ENCODE measurements around the gene AIM2. TPM values are rescaled to one million over a fixed set of nuclear protein-coding genes. Genes with fewer than 3 reads are reported as not detected.
A peak's percentile ranks its signal among the peaks of the same experiment; 100 is the strongest.
"Not testable (repeated sequence)": the region's sequence is repeated elsewhere in the genome, so short reads cannot be mapped to it uniquely, and the experiment has no call there.

The AIM2 gene
- total RNA-seq, 1 donor from 2014 or later: 2.9 TPM

DNA sequence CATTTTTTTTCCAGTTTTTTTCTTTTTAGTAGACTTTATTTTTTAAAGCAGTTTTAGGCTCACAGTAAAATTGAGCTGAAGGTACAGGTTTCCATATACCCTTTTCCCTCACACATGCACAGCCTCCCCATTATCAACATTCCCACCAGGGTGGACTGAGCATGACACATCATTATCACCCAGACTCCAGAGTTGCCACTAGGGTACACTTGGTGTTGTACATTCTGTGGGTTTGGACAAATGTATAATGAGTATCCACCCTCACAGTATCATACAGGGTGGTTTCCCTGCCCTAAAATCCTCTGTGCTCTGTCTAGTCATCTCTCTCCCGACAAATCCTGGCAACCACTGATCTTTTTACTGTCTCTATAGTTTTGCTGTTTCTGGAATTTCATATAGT, 3.0 kb upstream of the AIM2 start:
- DNase-seq (ENCODE audit: low spot score): no peak

- peak; percentile 53 for DNase-seq (ENCODE audit: low spot score)
These were observed 775 bp upstream of the AIM2 start for GRCh38 chr1:159077120-159077961.

- DNase-seq (ENCODE audit: low spot score): no peak
These were observed 4.5 kb downstream of the AIM2 start for GRCh38 chr1:159071970-159072582.

- no peak for DNase-seq (ENCODE audit: low spot score)
These were observed 7.7 kb downstream of the AIM2 start for GRCh38 chr1:159068886-159069285.

DNA sequence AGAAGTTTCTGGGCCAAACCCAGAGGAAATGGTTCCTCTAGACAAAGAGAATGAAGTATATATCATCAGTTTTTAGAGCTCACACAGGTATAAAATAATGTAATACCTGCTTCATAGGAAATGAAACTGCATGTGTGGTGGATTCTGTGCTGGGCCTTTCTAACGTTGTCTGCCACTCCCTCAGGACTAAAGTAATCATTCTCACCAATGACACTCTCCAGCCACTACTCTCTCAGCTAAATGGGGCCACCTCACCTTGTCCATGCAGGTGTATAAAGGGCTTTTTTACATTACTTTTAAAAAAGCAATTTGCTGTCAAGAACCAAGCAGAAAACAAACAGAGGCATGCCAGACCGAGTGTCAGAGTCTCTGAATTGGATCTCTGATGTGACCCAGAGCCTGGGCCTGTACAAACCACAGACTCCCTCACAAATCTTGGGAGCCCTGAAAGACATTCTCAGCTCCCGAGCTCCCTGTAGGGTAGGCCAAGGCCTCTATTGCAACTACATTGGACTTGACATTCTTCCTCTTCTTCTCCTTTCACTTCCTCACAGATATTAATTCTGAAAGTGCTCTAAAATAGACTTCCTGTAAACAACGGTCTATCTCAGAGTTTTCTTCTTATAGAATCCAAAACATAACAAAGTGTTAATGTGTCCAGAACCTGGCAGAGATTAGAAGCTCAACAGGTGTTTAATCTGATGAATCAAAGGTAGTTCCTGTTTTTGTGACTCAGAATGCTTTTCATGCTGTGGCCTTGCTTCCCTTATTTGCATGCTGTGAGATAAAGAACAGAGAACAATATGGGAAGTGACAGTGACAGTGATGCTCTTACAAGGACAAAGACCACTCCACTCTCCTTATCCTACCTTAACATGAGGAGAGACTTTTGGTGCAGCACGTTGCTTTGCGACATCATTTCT, 8.6 kb downstream of the AIM2 start:
- DNase-seq (ENCODE audit: low spot score): no peak

DNA sequence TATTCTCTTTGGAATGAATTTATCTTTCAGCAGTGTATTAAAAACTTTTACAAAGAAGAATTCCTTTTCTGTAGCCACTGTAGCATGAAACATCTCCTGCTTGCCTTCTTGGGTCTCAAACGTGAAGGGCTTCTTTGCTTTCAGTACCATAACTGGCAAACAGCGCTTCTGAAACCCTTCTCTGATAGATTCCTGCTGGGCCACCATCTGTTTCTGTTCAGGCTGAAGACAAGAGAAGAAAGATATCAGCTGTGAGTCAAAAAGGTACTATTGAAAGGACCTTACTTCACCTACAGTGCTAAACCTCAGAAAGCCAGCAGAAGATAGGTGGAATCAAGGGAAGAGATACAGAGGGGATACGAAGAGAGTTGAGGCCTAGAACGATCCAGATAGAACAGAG, 10.5 kb downstream of the AIM2 start:
- no peak for DNase-seq (ENCODE audit: low spot score)

- DNase-seq (ENCODE audit: low spot score): no peak
These were observed 11.5 kb downstream of the AIM2 start for GRCh38 chr1:159065106-159065505.

- no peak for DNase-seq (ENCODE audit: low spot score)
These were observed 17.8 kb downstream of the AIM2 start for GRCh38 chr1:159058751-159059150.

DNA sequence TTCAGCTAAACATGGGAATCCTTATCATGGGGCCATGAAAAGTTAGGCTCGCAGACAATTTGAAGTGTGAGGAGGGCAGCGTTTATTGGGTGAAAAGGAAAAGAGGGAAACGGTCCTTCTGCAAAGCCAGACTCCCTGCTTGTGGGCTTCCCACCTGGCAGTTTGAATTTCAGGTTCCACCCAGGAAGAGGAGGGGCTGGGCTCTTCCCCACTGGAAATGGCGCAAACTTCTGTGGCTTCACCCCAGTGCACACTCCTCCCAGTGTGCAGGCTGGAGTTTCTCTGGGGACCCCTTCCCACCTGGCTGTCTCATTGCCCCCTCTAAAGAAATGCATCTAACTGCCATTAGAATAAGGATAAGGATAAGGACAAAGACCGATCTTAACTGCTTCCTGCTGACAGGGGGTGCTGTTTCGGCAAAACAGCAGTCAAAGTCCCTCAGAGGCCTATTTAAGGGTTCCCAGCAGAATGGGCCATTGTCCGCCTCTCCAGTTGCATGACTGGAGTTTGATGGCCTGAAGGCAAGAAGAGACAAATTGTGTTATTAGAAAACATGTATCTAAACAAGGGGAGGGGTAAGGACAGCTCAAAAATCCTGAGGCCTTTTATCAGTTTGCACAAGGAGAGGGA, 20.4 kb downstream of the AIM2 start:
- no peak for DNase-seq (ENCODE audit: low spot score)

DNA sequence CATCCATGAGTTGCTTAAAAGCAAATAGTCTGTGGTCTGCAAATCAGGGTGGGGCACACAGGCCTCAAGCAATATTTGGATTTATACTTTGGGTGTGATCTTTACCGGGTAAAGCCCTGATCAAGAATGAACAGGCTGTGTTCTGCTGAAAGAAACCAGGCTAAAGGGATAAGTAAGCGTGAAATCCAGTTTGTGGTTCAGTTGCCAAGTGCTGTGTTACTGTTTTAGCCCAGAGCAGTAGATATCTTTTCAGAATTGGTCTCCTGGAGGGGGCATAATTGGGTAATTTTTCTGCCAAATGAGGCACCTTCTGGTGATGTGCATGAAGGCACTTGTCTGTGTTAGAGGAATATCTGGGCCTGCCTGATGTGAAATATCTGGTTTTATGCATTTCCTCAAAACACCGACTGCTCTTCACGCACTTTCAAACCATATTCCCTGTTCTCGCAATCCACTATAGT, 21.4 kb downstream of the AIM2 start:
- no peak for DNase-seq (ENCODE audit: low spot score)

- DNase-seq (ENCODE audit: low spot score): no peak
These were observed 22.1 kb downstream of the AIM2 start for GRCh38 chr1:159054427-159054826.

GRCh38 chr1:159051436-159051835, 25.1 kb downstream of the AIM2 start:
- DNase-seq (ENCODE audit: low spot score): no peak

DNA sequence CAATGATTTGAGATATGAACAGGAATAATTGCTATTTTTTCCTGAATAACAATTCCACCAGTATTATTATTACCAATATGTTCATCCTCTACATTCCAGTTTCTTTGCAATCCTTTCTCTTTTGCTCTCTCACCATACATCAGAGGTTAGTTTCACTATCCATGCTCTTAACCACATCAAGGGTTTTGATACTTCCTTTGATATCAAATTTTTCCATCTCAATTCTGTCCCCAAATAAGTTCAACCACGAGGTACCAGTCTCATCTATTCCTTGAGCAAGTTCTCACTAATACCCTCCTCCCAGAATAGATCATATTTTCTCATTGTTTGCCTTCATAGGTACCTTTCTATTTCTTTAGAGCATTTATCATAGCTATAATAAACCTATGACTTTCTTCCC, 30.1 kb downstream of the AIM2 start:
- not testable (repeated sequence) for DNase-seq (ENCODE audit: low spot score)

DNA sequence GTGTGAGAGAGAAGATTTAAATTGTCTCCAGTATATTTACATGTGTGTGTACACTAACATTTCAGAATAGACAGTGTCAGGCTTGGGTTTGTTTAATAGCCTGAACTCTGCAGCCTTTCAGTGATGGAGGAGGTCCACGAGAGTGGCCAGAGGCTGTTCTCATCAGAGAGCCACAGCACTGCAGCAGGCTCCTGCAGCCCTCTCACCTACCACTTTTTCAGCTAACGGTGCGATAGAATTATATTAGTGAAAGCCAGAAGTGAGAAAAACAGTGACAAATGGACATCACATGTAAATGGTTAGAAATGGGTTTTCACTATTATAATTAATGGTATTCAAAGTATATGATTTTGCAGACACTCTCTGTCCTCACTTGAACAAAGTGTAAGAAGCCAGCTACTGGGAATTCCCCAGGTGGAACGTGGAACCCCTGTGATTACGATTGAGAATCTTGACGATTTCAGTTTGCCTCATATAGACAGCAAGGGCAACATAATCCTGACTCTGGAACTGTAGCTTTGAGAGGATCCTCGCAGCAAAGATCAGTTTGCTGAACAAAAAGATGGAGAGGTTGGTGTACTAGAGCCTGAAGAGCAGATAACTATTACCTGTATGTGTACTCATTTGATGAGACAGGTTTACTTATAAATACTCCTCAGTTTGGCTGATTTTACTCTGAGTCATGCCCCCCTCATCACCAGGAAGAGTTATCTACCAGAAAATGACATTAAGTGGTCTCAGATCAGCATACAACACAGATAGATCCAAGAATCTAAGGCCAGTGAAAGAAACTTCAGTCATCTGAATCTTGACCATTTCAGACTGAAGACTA, 35.5 kb downstream of the AIM2 start:
- DNase-seq (ENCODE audit: low spot score): no peak

DNA sequence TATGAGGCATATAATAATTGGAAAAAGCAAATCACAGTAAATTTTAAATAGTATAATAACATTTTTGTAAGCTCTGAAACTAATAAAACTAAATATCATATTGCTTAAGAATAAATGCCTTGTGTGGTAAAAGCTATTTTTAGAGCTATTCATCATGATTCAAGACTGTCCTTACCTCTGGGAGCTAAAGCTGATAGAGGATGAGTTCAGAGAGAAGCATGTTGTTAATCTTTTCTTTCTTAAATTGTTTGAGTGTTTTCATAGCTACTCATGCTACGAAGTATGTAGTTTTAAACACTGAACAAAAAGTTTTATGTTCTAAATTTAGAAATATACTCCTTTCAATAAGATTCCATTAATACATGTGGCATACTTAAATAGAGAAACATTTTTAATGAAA, 36.4 kb downstream of the AIM2 start:
- no peak for DNase-seq (ENCODE audit: low spot score)

DNA sequence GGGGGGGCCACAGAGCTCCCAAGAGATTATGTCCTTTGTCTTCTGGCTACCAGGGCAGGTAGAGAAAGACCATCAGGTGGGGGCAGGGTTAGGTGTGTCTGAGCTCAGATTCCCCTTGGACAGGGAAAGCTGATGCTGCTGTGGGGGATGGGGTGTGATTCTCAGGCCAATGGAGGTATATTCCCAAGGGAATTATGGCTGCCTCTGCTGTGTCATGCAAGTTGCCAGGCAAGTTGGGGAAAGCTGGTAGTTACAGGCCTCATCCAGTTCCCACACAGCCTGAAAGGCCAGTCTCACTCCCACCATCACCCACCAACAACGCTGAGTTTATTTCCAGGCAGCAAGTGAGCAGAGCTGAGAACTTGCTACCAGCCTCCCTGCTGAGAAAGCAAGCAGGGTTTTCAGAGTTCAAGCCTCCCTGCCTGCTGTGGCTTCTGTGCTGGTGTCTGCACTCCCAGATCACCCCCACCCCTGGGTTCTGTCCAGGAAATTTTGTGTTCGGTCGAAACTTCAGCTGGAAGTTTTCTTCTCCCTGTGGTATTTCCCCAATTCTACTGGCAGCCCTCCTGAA, 45.6 kb downstream of the AIM2 start:
- no peak for DNase-seq (ENCODE audit: low spot score)

- DNase-seq (ENCODE audit: low spot score): no peak
These were observed 46.3 kb downstream of the AIM2 start for GRCh38 chr1:159030311-159030710.

DNA sequence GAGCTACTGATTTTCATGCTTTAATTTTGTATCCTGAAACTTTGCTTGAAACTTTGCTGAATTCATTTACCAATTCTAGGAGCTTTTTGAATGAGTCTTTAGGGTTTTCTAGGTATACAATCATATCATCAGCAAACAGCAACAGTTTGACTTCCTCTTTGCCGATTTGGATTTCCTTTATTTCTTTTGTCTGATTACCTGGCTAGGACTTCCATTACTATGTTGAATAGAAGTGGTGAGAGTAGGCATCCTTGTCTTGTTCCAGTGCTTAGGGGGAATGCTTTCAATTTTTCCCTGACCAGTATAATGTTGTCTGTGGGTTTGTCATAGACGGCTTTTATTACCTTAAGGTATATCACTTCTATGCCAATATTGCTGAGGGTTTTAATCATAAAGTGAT, 49.7 kb downstream of the AIM2 start:
- not testable (repeated sequence) for DNase-seq (ENCODE audit: low spot score)

DNA sequence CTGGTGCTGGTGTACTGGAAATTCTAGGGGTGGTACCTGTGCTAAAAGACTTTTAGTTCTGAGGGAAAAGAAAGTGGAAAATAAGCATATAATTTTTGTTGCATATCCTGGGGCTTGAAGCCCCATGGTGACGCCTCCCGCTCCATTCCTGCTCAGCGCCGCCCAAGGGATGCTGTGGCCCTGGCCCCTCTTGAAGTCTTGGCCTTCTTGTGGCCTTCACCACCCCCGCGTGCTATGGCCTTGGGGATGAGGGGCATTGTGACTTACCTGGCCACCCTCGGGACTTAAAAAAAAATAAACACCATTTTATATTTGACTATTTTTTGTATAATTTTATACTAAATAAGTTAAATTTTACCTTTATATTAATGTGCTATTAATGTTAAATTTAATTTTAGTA, 51.5 kb downstream of the AIM2 start:
- DNase-seq (ENCODE audit: low spot score): no peak

DNA sequence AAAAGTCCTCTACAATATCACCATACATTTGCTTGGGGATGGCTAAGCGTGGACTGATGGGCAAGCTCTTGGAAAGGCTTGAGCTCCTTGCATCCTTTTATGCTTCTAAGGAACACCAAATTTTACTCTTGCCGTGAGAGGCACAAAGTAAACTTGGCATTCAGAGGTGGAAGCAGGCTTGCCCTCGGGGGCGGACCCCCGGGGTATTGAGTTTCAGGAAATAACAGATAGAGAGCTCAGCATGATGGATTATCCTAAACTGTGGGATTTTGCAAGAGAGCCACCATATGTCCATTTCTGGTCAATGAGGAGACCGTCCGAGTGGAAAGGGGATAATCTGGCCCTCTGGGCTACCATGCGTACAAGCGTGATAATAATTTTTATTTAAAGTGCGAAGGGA, 52.8 kb downstream of the AIM2 start:
- DNase-seq (ENCODE audit: low spot score): no peak
